NCI-H146 treated with DMSO at 0.1 percent for 48 hours (cell line): ENCODE measurements around the gene TNFSF13.

Experiments
- DNase-seq: peaks from one replicate; lab custom pipeline; 2025; ENCODE audit not compliant: unreplicated experiment; lab: John Stamatoyannopoulos, UW

The TNFSF13 gene

DNA sequence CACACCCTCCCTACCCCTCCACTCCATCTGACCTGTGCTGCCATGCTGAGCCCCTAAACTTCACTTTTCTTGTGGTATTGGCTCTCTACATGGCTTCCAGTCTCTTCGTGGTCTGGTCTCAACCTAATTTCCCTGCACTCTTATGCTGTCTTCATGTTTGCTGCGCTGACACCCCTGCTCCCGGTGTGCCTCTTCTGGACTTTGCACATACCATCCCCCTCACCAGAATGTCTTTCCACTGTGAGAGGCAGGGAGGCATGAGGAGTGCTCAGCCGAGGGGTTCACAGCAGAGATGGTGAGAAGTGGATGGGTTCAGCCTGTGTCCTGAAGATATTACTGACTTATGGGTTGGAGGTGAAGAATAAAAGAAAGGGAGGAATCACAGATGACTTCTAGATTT, 7.2 kb upstream of the TNFSF13 start:
- DNase-seq = no peak

DNA sequence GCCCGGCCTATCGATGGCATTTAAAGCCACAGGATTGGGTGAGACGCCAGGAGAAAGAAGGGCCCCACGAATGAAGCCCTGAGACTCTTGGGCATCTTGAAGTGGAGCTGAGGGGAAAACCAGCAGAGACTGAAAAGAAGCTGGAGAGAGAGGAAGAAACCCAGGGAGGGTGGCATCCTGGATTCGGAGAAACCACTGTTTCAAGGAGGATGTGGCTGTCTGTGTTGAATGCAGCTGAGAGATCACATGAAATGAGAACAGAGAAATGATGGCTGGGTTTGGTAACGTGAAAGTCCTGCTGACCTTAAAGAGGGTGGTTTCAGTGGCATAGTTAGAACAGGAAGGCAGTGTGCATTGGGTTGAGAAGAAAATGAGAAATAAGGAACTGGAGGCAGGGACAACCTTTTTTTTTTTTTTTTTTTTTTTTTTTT, 5.9 kb upstream of the TNFSF13 start:
- no peak for DNase-seq

DNA sequence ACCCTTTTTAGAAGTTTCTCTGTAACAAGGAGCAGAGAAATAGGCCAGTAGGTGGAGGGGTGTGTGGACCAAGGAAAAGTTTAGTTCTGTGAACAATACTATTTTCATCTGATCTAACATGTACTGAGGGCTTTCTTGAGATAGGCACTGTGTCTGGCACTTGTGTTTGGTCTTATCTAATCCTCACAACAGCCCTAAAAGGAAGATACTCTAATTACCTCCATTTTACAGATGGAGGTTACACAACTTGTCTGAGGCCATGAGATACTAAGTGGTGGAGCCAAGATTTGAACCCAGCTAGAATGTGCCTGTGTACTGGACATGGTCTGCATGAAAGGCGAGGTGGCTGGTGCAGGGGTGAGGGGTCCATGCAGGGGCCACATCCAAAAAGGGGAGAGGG, 5.2 kb upstream of the TNFSF13 start:
- no peak for DNase-seq

DNA sequence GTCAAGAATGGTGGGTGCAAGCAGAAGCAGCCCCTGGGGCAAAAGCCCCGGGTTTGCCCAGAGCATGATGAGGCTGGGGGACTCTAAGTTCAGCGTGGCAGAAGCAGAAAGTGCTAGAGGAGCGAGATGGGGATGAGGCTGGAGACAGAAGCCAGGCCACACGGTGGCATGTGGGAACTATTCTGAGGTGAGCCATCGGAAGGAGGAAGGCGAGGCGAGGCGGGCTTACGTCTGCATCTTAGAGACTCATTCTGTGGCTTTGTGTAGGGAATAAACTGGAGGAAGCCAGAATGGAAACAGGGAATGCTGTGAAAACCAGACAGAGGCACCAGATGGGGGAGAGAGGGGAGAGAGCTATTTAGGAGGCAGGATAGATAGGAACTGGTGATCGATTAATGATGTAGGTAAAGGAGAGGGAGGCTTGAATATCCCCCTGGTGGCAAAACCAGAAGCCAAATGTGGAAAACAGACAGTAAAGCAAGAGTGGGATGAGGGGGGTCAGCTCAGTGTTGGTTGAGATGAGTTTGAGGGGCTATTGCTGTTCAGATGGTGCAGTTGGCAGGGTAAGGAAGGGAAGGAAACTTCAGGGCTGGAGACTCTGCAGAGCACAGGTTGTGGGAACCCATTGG, 3.1 kb upstream of the TNFSF13 start:
- no peak for DNase-seq

DNA sequence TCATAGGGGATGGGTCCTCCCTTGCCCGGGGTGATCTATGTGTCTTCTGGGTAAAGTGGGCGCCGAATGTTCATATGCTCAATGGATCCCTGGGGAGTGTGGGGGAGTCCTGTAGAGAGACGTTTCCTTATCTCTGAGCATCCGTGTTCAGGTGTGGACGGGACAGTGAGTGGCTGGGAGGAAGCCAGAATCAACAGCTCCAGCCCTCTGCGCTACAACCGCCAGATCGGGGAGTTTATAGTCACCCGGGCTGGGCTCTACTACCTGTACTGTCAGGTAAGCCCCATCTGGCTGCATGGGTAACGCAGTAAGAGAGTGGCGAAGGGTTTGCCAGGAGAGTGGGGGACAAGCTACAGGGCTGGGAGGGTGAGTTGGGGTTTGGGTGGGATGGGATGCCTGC, 1.9 kb upstream of the TNFSF13 start:
- DNase-seq = no peak

DNA sequence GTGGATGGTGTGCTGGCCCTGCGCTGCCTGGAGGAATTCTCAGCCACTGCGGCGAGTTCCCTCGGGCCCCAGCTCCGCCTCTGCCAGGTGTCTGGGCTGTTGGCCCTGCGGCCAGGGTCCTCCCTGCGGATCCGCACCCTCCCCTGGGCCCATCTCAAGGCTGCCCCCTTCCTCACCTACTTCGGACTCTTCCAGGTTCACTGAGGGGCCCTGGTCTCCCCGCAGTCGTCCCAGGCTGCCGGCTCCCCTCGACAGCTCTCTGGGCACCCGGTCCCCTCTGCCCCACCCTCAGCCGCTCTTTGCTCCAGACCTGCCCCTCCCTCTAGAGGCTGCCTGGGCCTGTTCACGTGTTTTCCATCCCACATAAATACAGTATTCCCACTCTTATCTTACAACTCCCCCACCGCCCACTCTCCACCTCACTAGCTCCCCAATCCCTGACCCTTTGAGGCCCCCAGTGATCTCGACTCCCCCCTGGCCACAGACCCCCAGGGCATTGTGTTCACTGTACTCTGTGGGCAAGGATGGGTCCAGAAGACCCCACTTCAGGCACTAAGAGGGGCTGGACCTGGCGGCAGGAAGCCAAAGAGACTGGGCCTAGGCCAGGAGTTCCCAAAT, 1.3 kb upstream of the TNFSF13 start:
- DNase-seq = no peak

DNA sequence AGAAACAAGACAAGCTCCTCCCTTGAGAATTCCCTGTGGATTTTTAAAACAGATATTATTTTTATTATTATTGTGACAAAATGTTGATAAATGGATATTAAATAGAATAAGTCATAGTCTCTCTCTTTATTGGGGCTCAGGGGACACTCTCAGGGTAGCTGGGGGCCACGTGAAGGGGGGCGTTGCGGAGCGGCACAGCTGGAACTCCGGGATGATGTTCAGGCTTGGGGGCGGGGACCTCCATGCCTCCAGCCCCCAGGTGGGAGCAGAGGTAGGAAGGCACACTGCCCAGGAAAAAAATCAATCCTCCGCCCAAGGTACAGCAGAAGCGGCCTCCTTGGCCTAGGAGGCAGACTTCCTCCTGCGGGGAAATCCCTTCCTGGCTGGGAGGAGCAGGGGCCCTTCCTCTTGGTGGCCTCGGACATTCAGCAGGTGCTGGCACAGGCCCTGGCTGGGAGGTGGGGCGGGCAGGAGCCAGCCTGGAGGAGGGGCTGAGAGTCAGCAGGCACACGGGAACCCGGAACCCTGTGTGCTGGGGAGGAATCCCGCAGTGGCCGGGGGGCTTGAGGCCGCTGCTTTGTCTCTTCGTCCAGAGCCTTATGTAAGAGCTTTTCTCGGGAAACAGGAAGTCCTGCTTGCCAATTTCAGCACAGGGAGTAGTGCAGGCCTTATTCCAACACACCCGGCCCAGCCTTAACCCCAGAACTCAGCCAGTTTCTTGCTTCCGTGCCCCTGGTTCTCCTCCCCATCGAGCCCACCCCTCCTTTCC, 591 bp upstream of the TNFSF13 start:
- peak; percentile 32 for DNase-seq

DNA sequence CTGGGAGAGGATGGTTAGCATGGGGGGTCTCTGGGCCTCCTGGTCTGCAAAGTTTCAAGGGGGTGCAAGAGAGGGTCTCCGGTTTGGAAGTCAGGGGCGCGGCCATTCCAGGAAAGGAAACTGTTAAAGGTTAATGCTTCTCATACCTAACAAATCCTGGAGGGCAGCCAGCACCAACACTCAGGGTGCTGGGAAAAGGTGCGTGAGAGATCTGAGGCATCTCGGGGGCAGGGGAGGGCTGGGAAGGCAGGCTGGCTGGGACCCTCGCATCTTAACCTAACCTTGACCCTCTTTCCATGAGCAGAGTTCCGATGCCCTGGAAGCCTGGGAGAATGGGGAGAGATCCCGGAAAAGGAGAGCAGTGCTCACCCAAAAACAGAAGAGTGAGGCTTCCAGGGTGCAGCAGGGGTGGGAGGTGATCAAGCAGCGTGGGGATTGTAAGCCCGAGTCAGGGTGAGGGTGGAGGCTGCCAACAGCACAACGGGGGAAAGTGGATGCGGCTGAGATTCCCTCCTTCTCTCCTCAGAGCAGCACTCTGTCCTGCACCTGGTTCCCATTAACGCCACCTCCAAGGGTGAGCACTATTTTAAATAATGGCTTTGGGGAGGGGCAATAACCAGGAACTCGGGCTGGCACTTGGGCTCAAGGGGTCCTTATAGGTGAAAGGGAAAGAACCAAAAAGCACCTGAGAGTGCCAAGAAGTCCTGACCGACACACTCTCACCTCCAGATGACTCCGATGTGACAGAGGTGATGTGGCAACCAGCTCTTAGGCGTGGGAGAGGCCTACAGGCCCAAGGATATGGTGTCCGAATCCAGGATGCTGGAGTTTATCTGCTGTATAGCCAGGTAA, 996 bp downstream of the TNFSF13 start:
- DNase-seq = no peak

DNA sequence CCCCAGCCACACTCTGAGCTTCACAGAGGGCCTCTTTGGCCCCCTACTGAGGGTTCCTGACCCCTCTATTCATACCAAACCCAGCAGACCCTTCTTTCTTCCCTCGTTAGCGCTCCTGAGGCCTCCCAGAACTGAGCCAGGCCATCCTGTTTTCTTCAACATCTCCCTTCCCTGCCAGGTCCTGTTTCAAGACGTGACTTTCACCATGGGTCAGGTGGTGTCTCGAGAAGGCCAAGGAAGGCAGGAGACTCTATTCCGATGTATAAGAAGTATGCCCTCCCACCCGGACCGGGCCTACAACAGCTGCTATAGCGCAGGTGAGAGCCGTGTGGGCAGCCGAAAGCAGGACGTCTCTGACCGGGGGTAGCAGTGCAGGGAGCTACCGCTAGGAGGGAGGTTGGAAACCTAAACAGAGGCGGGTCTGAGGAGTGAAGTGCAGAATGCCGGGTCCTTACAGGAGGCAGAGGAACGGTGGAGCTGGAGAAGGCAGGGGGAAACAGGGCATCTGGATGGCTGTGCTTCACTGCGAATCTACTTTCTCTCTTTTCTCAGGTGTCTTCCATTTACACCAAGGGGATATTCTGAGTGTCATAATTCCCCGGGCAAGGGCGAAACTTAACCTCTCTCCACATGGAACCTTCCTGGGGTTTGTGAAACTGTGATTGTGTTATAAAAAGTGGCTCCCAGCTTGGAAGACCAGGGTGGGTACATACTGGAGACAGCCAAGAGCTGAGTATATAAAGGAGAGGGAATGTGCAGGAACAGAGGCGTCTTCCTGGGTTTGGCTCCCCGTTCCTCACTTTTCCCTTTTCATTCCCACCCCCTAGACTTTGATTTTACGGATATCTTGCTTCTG, 1.9 kb downstream of the TNFSF13 start:
- DNase-seq = peak; percentile 17

DNA sequence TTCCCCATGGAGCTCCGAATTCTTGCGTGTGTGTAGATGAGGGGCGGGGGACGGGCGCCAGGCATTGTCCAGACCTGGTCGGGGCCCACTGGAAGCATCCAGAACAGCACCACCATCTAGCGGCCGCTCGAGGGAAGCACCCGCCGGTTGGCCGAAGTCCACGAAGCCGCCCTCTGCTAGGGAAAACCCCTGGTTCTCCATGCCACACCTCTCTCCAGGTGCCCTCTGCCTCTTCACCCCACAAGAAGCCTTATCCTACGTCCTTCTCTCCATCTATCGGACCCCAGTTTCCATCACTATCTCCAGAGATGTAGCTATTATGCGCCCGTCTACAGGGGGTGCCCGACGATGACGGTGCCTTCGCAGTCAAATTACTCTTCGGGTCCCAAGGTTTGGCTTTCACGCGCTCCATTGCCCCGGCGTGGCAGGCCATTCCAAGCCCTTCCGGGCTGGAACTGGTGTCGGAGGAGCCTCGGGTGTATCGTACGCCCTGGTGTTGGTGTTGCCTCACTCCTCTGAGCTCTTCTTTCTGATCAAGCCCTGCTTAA, 2.6 kb downstream of the TNFSF13 start:
- DNase-seq = peak; percentile 84

DNA sequence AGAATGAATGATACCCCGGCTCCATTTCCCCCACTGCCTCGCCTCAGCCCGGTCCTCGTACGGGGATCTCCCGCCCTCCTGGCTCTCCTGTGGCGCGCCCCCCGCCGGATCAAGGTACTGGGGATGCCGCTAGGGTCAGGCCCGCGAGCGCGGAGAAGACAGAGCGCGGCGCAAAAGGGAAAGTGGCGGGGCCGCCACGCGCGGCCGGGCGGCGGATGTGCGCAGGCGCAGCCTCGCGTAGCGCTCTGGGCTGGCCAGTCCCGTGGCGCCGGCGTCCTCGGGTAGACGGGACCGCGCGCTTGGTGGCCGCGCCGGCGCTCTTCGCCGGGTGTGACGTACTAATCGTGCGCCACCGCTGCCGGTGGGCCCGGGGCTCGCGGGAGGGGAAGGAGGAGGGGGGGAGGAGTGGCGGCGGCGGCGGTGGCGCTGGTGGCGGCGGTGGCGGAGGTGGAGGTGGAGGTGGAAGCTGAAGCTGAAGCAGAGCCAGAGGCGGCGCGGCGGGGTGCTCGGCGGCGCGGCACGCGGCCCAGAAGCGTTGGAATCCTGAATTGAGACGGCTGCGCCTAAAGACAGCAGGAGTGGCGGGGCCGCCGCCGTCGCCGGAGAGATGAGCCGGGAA, 3.1 kb downstream of the TNFSF13 start, which contains the start of gene SENP3:
SENP3 (plus strand) TSS at position 331 of the 619 bp plus-strand sequence. CDS start 1,158 bp downstream, outside the sequence.
- peak; percentile 62 for DNase-seq

DNA sequence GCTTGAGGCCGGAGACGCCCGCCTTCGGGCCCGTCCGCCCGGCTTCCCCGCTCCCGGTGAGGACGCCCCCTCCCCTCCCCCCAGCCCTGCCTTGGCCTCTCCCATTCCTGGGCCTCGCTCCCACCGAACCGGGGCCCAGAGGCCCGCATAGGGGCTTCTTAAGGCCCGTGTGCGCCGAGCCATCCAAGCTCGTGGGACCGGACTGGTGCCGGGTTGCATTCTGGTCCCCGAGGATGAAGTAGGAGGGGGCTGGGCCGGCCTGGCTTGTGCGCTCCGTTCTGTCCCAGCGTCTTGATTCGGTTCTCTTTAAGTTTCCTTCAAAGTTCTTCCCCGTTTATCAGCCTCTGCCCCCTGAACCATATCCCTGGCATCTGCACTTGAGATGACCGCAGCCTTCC, 3.7 kb downstream of the TNFSF13 start:
- no peak for DNase-seq

DNA sequence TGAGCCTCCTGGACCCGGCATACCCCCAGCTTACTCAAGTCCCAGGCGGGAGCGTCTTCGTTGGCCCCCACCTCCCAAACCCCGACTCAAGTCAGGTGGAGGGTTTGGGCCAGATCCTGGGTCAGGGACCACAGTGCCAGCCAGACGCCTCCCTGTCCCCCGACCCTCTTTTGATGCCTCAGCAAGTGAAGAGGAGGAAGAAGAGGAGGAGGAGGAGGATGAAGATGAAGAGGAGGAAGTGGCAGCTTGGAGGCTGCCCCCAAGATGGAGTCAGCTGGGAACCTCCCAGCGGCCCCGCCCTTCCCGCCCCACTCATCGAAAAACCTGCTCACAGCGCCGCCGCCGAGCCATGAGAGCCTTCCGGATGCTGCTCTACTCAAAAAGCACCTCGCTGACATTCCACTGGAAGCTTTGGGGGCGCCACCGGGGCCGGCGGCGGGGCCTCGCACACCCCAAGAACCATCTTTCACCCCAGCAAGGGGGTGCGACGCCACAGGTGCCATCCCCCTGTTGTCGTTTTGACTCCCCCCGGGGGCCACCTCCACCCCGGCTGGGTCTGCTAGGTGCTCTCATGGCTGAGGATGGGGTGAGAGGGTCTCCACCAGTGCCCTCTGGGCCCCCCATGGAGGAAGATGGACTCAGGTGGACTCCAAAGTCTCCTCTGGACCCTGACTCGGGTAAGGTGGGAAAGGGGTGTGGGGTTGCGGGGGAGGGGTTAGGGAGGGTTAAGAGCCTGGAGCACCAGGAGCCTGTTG, 4.7 kb downstream of the TNFSF13 start:
- no peak for DNase-seq

DNA sequence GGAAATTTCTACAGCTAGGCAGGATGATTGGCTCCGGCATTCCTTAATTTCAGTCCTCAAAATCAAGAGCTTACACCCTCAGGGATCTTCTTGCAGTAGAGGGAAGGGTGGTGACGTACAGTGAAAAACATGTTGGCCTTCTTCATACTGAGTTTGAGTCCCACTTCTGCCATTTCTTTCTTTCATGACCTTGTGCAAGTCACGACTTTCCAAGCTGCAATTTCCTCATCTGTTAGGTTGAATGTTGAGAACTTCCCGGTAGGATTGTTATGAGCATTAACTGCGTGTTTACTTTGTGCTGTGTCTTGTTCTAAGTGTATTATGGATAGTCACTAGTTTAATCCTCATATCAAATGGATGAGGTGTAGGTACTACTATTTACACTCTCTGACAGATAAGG, 11.0 kb downstream of the TNFSF13 start:
- DNase-seq = no peak

DNA sequence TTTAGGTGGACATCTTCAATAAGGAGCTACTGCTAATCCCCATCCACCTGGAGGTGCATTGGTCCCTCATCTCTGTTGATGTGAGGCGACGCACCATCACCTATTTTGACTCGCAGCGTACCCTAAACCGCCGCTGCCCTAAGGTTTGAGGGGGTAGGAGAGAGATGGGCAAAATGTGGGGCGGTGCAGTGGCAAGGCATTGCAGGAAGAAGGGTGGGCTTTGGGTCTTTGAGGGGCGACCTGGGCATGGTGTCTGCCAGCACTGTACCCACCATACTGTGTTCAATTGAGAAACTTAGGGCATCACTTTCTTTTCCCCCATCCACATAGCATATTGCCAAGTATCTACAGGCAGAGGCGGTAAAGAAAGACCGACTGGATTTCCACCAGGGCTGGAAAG, 11.8 kb downstream of the TNFSF13 start:
- no peak for DNase-seq

DNA sequence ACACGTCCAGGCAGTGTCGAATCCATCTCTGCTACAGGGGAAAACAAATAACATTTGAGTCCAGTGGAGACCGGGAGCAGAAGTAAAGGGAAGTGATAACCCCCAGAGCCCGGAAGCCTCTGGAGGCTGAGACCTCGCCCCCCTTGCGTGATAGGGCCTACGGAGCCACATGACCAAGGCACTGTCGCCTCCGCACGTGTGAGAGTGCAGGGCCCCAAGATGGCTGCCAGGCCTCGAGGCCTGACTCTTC, 13.7 kb downstream of the TNFSF13 start:
- no peak for DNase-seq

DNA sequence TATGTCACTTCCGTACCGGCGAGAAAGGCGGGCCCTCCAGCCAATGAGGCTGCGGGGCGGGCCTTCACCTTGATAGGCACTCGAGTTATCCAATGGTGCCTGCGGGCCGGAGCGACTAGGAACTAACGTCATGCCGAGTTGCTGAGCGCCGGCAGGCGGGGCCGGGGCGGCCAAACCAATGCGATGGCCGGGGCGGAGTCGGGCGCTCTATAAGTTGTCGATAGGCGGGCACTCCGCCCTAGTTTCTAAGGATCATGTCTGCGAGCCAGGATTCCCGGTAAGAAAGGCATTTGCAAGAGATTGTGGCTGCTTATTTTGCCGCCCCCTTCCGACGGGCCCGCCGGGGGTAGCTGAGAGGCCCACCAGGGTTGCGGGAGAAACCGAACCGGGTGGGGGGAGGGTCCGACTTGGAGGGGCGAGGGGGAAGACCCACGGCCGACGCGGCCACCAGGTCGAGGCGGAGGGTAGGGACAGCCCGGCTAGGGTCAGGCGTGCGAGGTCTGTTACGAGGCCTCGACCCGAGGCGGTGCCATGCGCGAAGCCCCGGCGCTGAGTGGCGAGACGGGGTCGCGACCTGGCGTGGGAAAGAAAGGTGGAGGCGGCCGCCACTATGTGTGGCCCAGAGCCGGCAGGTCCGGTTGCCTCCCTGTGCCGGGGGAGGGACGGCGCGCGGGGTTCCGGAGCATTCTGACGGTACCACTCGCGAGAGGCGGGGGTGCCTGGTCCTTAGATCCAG, 14.2 kb downstream of the TNFSF13 start:
- peak; percentile 97 for DNase-seq

DNA sequence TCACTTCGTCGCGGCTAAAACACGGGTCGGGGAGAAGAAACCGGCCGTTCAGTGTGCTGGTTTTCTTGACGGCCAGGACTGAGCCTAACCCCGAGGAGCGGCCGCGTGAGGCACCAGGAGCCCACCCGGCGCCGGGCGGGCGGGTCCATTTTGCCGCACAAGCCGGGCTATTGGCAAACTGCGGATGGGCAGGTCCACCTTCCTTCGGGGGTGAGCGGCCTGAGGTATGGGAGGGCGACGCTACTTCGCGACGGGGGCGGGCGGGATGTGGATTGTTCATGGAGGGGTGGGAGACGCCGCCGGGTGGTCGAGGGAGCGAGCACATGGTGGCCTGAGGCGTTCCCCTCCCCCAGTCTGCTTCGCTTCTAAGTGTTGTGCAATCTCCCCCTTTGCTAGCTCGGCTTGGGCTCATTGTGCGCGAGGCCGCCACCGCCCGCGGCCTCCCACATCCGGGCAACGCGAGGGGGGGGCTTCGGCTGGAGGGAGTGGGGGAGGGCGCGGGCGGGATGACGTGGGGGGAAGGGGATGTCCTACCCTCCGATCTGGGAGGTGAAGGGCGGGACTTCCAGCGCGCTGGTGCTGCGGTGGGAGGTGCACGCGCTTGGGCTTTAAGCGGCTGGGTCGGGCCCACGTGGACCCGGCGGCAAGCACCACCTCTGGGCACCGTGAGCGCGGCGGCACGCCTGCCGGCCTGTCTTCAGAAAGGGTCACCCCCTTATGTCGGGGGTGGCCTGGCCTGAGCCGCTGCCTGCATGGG, 15.0 kb downstream of the TNFSF13 start:
- peak; percentile 73 for DNase-seq
